ENCODE results near the gene ADAMTS8.

The ADAMTS8 gene, protein sequence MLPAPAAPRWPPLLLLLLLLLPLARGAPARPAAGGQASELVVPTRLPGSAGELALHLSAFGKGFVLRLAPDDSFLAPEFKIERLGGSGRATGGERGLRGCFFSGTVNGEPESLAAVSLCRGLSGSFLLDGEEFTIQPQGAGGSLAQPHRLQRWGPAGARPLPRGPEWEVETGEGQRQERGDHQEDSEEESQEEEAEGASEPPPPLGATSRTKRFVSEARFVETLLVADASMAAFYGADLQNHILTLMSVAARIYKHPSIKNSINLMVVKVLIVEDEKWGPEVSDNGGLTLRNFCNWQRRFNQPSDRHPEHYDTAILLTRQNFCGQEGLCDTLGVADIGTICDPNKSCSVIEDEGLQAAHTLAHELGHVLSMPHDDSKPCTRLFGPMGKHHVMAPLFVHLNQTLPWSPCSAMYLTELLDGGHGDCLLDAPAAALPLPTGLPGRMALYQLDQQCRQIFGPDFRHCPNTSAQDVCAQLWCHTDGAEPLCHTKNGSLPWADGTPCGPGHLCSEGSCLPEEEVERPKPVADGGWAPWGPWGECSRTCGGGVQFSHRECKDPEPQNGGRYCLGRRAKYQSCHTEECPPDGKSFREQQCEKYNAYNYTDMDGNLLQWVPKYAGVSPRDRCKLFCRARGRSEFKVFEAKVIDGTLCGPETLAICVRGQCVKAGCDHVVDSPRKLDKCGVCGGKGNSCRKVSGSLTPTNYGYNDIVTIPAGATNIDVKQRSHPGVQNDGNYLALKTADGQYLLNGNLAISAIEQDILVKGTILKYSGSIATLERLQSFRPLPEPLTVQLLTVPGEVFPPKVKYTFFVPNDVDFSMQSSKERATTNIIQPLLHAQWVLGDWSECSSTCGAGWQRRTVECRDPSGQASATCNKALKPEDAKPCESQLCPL

DNA sequence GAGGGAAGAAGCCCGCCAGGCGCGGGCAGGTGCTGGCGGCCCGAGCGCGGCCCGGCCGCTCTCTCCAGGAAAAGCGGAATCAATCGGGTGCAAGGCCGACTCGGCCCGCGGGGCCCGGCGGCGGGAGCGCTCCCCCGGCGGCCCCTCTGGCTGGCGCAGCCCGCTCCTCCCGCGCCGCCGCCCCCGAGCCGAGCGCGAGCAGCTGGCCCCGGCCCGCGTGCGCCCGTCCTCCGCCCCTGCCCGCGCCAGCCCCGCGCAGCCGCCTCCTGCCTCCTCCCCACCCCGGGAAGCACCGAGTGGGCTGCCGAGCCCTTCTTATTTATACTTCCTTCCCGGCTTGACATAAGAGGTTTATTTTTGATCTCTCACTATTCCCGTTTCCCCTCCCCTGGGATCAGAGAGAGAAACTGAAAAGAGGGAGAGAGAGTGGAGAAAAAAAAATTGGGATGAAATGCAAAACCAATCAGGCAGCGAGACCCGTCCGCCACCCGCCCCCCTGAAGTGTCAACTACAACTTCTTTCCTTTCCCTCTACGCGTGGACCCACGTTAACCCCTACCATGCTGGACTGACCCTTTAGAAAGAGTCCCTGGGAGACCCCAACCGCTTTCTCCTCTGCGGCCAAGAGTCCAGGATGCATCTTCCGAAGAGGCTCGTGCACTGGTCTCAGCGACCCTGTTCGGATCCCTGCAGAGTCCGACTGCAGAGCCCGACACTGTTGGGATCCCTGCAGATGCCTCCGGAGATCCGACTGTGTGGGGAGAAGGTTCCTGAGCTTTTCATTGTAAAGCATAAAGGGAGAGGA is at the start of gene ADAMTS8:
TSS of gene ADAMTS8 (minus strand) at position 294 of the 804 bp plus-strand sequence. CDS start 323 bp downstream, outside the sequence.
- peak; percentile 67 for DNase-seq (ENCODE audit: low spot score)

DNA sequence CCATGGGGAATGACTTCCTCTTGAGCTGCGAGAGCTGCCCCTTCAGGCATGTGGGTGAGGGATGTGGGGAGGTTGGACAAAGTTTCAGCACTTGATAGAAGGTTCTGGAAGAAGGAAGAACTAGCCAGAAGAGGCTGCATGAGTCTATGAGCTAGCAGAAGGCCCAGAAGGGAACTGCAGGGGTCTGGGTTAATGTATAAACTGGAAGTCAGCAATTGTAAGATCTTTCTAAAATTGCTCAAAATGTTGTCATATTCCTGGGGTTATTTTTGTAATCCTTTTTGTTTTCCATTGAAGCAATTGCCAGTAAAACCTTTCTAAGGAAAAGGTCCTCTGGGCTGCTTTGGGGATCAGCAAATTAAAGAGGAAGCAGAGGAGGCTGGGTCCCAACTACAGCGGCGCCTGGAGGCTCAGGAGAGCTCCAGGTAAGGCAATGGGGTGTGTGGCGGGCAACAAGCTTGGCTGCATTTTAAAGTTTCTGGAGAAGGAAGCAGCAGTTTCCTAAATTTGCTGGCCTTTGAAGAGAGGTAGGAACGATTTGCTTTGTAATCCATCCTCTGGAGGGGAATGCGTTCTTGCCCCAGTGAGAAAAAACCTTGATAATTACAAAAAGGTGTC is 49.3 kb upstream of the ADAMTS8 start:
- DNase-seq (ENCODE audit: low spot score), result peak; percentile 42

- peak; percentile 22 for DNase-seq (ENCODE audit: low spot score)
Measured at GRCh38 chr11:130476922-130477491, 48.6 kb upstream of the ADAMTS8 start.

- DNase-seq (ENCODE audit: low spot score), result peak; percentile 39
Measured at GRCh38 chr11:130476200-130476921, 48.0 kb upstream of the ADAMTS8 start.

DNA sequence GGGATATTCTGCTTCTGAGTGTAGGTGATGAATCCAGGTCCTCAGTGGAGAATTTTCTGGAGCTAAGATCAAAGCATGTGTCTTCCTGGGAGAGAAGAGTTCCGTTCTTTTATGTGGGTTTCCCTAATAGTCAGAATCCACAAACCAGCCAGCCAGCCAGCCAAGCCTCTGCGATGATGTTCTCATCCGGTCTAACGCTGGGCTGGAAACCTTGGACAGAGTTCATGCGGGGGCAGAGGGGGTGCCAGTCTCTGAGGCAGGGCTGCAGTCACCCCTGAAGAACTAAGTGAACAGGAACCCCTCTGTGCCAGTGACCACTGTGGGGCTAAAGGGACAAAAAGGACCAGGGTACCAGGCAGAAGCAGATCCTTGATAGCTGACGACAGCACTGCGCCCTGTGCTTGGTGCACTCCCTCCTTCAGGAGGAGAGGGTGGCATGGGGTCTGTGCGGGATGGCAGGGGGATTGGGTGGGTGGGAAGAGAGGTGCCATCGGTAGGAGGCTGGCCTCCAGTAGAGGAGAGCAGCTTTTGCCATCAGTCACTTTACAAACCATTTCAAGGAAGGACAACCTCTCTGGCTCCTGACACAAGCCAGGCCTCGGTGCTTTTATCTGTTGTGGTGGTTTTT is 47.1 kb upstream of the ADAMTS8 start:
- DNase-seq (ENCODE audit: low spot score), result peak; percentile 19

- peak; percentile 23 for DNase-seq (ENCODE audit: low spot score)
Measured at GRCh38 chr11:130474637-130475400, 46.4 kb upstream of the ADAMTS8 start.

- peak; percentile 36 for DNase-seq (ENCODE audit: low spot score)
Measured at GRCh38 chr11:130473795-130474377, 45.5 kb upstream of the ADAMTS8 start.

- peak; percentile 42 for DNase-seq (ENCODE audit: low spot score)
Measured at GRCh38 chr11:130473056-130473794, 44.8 kb upstream of the ADAMTS8 start.

GRCh38 chr11:130472434-130472961 is 44.1 kb upstream of the ADAMTS8 start:
- DNase-seq (ENCODE audit: low spot score), result peak; percentile 28

DNA sequence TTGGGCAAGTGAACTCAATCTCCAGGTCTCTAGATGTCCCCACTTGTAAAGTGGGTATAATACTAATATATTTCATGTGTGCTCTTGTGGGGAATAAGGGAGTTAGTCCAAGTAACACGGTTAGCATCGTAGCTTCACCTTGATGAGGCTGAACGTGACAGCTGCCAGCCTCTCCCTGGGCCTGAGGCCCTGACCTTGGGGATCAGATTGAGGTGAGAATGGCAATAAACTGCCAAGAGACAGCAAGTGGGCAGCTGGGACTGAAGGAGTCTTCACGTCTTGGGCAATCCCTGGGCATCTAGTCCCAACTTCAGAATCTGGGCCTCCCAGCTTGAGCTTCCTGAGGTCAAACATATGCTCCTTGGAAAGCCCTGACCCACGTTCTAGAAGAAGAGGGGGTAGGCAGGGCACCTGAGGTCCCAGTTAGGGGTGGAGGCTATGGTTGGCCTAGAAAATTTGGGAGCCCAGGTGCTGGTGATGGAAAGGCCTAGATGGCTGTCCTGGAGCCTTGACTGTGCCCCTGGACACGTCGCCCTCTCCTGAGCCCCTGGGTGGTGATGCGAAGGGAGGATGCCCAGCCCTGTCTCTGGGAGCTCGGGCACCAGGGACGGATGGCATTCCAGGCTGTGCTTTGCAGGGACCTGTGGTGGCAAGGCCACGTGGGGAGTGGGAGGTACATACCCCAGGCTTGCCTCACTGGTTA is 43.5 kb upstream of the ADAMTS8 start:
- DNase-seq (ENCODE audit: low spot score), result peak; percentile 28

DNA sequence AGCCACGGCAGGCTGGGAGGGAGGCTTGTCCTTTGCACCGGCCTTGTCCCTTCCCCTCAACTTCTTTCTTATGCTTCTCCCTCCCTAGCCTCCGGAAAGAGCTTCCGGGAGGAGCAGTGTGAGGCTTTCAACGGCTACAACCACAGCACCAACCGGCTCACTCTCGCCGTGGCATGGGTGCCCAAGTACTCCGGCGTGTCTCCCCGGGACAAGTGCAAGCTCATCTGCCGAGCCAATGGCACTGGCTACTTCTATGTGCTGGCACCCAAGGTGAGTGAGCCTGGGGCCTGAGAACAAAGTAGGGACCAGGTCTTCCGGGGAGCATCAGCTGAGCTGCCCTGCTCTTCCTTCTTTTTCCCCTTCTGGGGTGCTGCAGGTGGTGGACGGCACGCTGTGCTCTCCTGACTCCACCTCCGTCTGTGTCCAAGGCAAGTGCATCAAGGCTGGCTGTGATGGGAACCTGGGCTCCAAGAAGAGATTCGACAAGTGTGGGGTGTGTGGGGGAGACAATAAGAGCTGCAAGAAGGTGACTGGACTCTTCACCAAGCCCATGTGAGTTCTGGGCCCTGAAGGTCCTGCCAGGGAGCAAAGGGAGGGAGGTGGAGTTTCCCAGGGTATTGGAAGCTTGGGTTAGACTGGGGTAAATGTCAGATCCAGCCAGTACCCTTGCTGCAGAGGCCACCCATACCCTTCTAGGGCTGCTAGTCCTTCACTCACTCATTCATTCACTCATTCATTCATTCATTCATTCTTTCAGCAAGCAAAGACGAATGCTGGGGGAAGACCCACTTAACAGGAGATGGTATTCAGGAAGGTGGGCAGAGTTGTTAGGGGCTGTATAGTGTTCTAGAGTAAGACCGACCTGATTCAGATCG is 42.7 kb upstream of the ADAMTS8 start:
- DNase-seq (ENCODE audit: low spot score), result peak; percentile 28

DNA sequence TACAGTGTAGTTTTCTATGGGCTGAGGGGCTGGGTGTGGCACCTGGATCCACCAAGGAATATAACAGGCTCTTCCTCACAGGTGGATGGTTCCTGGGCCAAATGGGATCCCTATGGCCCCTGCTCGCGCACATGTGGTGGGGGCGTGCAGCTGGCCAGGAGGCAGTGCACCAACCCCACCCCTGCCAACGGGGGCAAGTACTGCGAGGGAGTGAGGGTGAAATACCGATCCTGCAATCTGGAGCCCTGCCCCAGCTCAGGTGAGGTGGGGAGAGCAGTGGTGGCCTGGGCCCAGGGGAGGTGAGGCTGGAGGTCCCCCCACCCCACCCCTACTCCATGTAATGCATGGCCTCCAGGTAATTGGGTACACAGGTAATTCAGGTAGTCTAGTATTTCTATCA is 40.8 kb upstream of the ADAMTS8 start:
- no peak for DNase-seq (ENCODE audit: low spot score)

DNA sequence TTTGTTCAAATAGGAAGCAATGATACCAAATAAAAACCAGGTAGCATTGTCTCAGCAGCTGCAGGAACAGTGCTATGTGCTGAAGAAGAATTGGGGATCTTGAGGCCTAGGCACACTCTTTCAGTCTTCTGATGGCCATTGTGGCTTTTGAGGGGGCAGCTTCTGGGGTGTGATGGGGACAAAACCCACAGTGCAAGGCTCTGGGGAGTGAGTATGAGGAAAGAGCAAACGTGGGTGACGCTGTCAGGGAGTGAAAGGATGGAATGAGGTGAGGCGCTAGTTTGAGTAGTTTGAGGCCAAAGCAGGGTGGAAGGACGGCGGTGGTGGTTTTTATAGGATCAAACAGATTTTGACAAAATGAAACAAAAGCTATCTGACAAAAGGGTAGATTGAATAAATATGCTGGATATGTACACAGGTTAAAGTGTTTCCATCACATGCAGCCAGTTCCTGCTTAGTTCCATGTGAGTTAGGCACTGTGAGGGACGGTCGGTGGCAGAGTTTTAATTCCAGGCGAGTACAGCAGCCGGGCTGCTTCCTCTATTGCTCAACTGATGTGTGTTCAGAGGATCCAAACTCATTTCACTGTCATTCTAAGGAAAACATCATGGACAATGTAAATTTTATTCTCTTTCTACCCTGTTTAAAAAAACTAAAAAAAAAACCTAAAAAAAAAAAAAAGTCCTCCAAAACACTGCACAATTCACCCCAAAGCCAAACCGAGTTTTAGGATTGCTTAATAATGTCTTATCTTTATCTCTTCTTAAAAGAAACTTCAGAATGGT is 38.9 kb upstream of the ADAMTS8 start:
- no peak for DNase-seq (ENCODE audit: low spot score)

- no peak for DNase-seq (ENCODE audit: low spot score)
Measured at GRCh38 chr11:130465263-130465662, 36.9 kb upstream of the ADAMTS8 start.

- no peak for DNase-seq (ENCODE audit: low spot score)
Measured at GRCh38 chr11:130464291-130464812, 35.9 kb upstream of the ADAMTS8 start.

Data from ecto neural progenitor cell (in vitro differentiated cells).